ENCODE measurements around the gene LPP. TPM values are rescaled to one million over a fixed set of nuclear protein-coding genes. Genes with fewer than 3 reads are reported as not detected.

Gene LPP
- total RNA-seq, 1 experiment from 2014 or later = 54.0 TPM

DNA sequence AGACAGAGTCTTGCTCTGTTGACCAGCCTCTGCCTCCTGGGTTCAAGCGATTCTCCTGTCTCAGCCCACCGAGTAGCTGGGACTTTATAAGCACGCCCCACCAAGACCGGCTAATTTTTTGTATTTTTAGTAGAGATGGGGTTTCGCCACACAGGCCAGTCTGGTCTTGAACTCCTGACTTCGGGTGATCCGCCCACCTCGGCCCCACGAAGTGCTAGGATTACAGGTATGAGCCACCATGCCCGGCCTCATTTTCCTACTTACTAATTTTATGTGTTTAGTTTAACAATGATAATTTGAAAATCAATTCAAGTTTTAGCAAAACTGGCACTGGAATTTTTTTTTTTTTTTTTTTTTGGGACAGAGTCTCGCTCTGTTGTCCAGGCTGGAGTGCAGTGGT lies 336.5 kb downstream of the LPP start:
- BruUV-seq (replicated peaks) = no TSS peak
- CTCF ChIA-PET = no interaction called here

More for the DNA sequence above, 336.5 kb downstream of the LPP start:
- TF ChIP-seq RAD21 (IDR thresholded peaks at IDR 0.05; ENCODE audit: low read depth) (no peak), YY1 (IDR thresholded peaks at IDR 0.05; ENCODE audit: extremely low read depth, insufficient replicate concordance, low read depth, low read length) (no peak), EZH2phosphoT487 (IDR thresholded peaks at IDR 0.05; ENCODE audit: borderline replicate concordance) (no peak), EGR1 (IDR thresholded peaks at IDR 0.05; ENCODE audit: low read depth) (no peak), CBX3 (IDR thresholded peaks at IDR 0.05; ENCODE audit: low read depth) (no peak), POLR2AphosphoS5 (IDR thresholded peaks at IDR 0.05; ENCODE audit: low read depth, low read length) (no peak), SP1 (IDR thresholded peaks at IDR 0.05; ENCODE audit: low read depth) (no peak), TCF7L2 (IDR thresholded peaks at IDR 0.05; ENCODE audit: borderline replicate concordance, extremely low read depth, insufficient read depth, insufficient read length) (no peak), FOSL1 (IDR thresholded peaks at IDR 0.05; ENCODE audit: low read depth) (no peak), SRF (IDR thresholded peaks at IDR 0.05; ENCODE audit: low read depth) (no peak), SIN3A (IDR thresholded peaks at IDR 0.05; ENCODE audit: low read depth) (no peak), ZFX (IDR thresholded peaks at IDR 0.05) (no peak), ZNF274 (IDR thresholded peaks at IDR 0.05; ENCODE audit: low read depth, low read length) (no peak), EZH2 (IDR thresholded peaks at IDR 0.05) (no peak)
- TF ChIP-seq, protein P1, sequence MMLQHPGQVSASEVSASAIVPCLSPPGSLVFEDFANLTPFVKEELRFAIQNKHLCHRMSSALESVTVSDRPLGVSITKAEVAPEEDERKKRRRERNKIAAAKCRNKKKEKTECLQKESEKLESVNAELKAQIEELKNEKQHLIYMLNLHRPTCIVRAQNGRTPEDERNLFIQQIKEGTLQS (IDR thresholded peaks at IDR 0.05) = no peak
- TF ChIP-seq, protein P2, sequence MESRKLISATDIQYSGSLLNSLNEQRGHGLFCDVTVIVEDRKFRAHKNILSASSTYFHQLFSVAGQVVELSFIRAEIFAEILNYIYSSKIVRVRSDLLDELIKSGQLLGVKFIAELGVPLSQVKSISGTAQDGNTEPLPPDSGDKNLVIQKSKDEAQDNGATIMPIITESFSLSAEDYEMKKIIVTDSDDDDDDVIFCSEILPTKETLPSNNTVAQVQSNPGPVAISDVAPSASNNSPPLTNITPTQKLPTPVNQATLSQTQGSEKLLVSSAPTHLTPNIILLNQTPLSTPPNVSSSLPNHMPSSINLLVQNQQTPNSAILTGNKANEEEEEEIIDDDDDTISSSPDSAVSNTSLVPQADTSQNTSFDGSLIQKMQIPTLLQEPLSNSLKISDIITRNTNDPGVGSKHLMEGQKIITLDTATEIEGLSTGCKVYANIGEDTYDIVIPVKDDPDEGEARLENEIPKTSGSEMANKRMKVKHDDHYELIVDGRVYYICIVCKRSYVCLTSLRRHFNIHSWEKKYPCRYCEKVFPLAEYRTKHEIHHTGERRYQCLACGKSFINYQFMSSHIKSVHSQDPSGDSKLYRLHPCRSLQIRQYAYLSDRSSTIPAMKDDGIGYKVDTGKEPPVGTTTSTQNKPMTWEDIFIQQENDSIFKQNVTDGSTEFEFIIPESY (IDR thresholded peaks at IDR 0.05; ENCODE audit: extremely low read depth, insufficient replicate concordance, low read length) = no peak
- TF ChIP-seq, protein P3, sequence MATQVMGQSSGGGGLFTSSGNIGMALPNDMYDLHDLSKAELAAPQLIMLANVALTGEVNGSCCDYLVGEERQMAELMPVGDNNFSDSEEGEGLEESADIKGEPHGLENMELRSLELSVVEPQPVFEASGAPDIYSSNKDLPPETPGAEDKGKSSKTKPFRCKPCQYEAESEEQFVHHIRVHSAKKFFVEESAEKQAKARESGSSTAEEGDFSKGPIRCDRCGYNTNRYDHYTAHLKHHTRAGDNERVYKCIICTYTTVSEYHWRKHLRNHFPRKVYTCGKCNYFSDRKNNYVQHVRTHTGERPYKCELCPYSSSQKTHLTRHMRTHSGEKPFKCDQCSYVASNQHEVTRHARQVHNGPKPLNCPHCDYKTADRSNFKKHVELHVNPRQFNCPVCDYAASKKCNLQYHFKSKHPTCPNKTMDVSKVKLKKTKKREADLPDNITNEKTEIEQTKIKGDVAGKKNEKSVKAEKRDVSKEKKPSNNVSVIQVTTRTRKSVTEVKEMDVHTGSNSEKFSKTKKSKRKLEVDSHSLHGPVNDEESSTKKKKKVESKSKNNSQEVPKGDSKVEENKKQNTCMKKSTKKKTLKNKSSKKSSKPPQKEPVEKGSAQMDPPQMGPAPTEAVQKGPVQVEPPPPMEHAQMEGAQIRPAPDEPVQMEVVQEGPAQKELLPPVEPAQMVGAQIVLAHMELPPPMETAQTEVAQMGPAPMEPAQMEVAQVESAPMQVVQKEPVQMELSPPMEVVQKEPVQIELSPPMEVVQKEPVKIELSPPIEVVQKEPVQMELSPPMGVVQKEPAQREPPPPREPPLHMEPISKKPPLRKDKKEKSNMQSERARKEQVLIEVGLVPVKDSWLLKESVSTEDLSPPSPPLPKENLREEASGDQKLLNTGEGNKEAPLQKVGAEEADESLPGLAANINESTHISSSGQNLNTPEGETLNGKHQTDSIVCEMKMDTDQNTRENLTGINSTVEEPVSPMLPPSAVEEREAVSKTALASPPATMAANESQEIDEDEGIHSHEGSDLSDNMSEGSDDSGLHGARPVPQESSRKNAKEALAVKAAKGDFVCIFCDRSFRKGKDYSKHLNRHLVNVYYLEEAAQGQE (IDR thresholded peaks at IDR 0.05; ENCODE audit: low read depth) = no peak
- Histone ChIP-seq H3K9me3 (ENCODE audit: control insufficient read depth in 1 of 2, insufficient read depth in 1 of 2, low read depth in 1 of 2, low read length in 2 of 2) (no peaks in the 10 kb centered on the region), H2AFZ (ENCODE audit: low read depth, low read length, poor library complexity, severe bottlenecking) (no peak overlapping the region), H3K9ac (ENCODE audit: low read length) (no peak overlapping the region), H3K4me1 (ENCODE audit: control insufficient read depth in 1 of 2, insufficient read depth in 2 of 2, low read length in 2 of 2) (no peaks in the 10 kb centered on the region), H3K4me2 (ENCODE audit: low read length) (no peak overlapping the region), H3K9me2 (ENCODE audit: insufficient read depth) (no peaks in the 10 kb centered on the region), H3K79me2 (ENCODE audit: insufficient read depth, low read length) (no peaks in the 10 kb centered on the region), H4K20me1 (ENCODE audit: insufficient read depth) (no peaks in the 10 kb centered on the region; the same call in 1 of the 2 replicates), H3K27ac (ENCODE audit: low read depth, low read length) (no peak overlapping the region), H3K36me3 (ENCODE audit: control insufficient read depth in 1 of 2, insufficient read depth in 2 of 2, low read length in 2 of 2) (no peaks in the 10 kb centered on the region), H3K4me3 (replicated peaks in 1 of 2; ENCODE audit: low read depth in 1 of 2, low read length in 2 of 2) (no peak overlapping the region), H3K27me3 (ENCODE audit: insufficient read depth, low read length) (no peaks in the 10 kb centered on the region)
- no peak for ATAC-seq
- no peak for DNase-seq (ENCODE audit: low read depth, low spot score)
- POLR2A ChIA-PET = no interaction called here
- RAD21 ChIA-PET (ENCODE audit: low non-redundant PET in 1 of 2, low total read pairs in 2 of 2, uncharacterized antibody in 2 of 2, unreplicated experiment in 2 of 2) = no interaction called here
- intact Hi-C loops (cut with micrococcal nuclease) = no loop called here
